ENCODE data around the gene ALDH18A1.
"Not testable (repeated sequence)": the region's sequence is repeated elsewhere in the genome, so short reads cannot be mapped to it uniquely, and the experiment has no call there.

The ALDH18A1 gene

DNA sequence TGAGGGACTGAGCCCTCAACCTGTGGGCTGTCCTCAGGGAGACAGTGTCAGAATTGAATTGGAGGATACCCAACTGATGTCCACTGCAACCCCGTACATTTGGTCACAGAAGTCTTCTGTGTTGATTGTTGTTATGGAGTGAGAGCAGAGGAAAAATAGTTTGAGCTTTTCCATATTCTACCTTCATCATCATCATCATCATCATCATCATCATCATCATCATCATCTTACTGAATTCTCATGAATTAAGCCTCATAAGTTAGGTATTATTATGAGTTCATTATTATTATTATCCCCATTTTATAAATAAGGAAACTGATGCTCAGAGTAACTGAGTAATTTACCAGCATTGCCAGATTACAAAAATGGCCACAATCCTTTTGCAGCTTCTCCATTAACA, 8.4 kb downstream of the ALDH18A1 start:
- no peak for DNase-seq

DNA sequence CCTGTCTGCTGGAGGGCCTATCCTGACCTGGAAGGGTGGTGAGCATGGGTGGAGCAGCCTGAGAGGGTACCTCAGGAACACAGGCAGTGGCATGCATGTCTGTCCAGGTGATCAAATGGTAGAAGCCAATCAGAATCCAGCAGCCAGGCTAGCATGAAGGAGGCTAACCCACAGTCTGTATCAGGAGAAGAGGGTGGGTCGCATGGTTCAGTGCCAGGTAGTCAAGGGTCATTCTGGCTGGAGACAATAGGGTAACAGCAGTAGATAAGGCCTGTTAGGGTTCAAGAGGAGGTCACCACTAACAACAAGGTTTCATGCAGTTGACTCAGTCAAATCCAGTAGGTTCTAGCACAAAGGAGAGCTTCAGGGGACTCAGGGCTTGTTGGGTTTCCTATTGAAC, 10.4 kb downstream of the ALDH18A1 start:
- DNase-seq = no peak

DNA sequence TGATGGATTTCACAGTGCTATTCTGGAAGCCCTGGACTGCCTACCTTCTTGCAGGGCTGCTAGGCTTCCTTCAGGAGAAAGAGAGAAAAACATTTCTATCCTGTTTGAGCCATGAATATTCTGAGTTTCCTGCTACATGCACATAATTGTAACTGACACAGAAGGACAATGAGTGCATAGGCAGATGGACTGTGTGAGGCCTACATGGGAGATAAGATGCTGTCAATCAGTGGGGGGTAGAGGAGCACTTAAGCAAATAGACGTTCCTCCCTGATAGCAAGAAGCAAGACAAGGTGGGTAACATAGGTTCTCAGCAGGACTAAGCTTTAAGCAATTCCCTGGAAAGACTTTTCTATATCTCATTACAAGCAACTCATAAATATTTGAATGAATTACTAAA, 11.6 kb downstream of the ALDH18A1 start:
- DNase-seq = no peak

DNA sequence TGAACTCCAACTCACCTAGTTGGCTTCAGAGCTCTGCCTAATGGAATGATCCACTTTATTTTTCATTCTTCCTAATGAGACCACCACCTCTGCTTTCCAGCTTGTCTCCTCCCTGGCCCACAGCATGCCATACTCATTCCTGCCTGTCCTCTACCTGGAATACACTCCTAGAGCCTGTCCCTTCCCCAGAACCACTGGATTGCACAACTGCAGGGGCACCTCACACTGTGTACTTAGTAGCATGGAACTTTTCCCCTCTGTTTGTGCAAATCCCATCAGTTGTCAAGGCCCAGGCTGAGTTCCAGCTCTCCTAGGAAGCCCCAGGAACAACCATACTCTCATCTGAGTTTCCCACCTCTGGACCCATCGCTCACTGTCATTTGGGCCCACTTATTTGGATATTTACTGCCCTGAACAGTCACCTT, 15.6 kb downstream of the ALDH18A1 start:
- DNase-seq = no peak

DNA sequence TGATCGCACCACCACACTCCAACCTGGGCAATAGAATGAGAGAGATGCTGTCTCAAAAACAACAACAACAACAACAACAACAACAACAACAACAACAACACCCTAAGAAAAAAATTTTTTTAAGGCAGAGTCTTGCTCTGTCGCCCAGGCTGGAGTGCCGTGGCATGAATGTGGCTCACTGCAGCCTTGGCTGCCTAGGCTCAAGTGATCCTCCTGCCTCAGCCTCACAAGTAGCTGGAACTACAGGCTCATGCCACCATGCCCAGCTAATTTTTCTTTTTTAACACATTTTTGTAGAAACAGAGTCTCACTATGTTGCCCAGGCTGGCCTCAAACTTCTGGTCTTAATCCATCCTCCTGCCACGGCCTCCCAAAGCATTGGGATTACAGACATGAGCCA, 18.6 kb downstream of the ALDH18A1 start:
- DNase-seq = no peak

- no peak for DNase-seq
Observed at GRCh38 chr10:95637140-95637539, 19.4 kb downstream of the ALDH18A1 start.

- DNase-seq = no peak
Observed at GRCh38 chr10:95635319-95635733, 21.2 kb downstream of the ALDH18A1 start.

DNA sequence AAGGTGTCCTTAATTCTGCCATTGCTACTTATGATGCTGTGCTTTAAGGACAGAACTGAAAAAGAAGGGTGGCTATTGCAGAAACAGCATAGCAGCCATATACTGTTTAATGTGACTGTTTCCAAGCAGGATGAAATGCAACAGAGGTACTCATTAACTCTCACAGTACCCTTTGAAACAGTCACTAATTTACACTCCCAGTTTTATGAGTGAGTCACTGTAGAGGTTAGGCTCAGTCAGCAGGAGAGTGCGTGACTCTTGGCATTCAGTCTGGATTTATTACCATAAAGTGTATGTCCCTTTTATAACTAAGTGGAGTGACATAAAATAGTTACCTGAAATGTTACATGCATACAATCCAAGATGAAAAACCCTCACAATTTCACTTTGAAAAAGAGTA, 27.7 kb downstream of the ALDH18A1 start:
- no peak for DNase-seq

GRCh38 chr10:95626500-95626899, 30.0 kb downstream of the ALDH18A1 start:
- DNase-seq = no peak

DNA sequence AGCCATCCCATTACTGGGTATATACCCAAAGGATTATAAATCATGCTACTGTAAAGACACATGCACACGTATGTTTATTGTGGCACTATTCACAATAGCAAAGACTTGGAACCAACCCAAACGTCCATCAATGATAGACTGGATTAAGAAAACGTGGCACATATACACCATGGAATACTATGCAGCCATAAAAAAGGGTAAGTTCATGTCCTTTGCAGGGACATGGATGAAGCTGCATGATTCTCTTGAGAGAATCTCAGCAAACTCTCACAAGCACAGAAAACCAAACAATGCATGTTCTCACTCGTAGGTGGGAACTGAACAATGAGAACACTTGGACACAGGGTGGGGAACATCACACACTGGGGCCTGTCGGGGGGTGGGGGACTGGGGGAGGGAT, 36.1 kb downstream of the ALDH18A1 start:
- DNase-seq = not testable (repeated sequence)

DNA sequence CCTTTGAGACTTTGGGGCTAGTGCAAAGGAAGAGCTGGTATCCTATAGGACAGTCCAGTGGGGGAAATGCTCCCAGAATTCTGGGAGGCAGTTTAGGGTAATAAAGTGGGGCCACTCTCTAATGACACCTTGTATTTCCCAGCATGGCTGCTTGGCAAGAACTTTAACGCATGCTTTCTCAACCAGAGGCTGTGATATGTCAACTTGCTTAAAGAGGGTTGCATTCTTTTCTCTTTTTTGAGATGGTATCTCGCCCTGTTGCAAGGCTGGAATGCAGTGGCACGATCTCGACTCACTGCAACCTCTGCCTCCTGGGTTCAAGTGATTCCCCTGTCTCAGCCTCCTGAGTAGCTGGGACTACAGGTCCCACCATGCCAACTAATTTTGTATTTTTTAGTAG, 38.4 kb downstream of the ALDH18A1 start:
- no peak for DNase-seq

GRCh38 chr10:95616446-95616845, 40.1 kb downstream of the ALDH18A1 start:
- no peak for DNase-seq

DNA sequence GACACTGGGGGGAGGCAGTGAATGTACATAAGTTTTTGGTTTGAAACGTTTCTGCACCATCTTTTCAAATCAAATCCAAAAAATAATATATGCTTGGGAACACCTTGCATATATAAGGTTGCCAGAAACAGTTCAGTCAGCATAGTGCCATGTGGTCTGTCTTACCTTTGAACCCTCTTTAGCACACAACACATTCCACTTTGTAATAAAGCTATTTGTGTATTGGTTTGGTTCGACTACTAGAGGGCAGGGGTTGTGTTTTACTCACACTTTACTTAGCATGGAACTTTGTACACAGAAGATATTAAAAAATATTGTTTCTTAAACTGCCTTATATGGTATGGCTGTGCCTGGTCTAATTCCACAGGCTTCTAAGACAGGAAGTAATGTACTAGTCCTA, 43.2 kb downstream of the ALDH18A1 start:
- DNase-seq = no peak

DNA sequence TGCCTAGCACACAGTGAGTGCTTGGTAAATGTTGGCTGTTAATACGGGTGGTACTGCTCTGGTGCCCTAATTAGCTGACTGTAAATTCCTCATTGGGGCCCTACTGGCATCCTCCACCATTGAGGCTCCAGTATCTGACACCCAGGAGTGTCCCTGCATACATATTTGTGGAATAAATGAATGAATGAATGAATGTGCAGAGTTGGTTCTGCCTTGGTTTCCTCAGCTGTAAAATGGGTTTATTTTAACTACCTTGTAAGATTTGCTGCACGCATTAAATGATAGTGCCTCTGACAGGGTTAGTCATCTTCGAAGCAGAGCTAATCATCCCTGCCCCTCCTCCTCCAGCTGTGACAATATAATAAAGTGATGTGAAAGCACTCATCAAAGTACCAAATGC, 45.8 kb downstream of the ALDH18A1 start:
- DNase-seq = no peak

DNA sequence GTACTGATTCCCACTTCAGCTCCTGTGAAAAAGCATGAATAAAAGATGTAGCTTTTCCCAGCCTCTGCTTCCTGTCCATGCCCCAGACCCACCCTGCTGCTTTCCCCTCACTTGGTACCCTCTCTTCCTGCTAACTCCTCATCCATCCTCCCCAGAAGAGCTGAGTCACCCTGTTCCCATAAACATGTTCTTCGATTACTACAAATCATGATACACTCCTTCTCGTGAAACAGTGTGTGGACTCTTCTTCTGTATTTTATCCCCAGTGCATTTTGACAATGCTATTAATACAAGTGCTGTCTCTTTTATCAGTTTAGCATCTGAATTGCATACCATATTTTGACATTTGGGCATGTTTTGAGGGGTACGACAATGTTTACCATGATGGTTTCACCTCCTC, 49.6 kb downstream of the ALDH18A1 start:
- DNase-seq = no peak

GRCh38 chr10:95605163-95605562, 51.3 kb downstream of the ALDH18A1 start:
- no peak for DNase-seq

DNA sequence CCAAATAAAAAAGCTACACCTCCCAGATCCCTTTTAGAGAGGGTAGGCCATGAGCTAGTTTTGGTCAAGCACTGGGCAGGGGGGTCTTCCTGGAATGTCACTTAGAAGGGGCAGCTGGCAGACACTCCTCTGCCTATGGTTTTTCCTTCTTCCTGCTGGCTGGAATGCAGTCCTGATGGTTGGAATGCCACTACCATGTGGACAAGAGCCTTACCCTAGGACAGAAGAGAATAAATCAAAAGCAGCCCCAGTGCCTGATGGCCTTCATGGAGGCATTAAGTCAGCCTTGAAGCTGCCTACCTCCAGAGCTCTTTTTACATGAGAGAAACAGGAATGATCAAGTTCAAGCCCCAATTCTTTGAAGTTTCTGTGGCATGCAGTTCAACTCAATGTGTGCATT, 51.9 kb downstream of the ALDH18A1 start:
- DNase-seq = no peak

GRCh38 chr10:95602382-95602781, 54.1 kb downstream of the ALDH18A1 start:
- DNase-seq = no peak

GRCh38 chr10:95601116-95601719, 55.3 kb downstream of the ALDH18A1 start:
- no peak for DNase-seq

DNA sequence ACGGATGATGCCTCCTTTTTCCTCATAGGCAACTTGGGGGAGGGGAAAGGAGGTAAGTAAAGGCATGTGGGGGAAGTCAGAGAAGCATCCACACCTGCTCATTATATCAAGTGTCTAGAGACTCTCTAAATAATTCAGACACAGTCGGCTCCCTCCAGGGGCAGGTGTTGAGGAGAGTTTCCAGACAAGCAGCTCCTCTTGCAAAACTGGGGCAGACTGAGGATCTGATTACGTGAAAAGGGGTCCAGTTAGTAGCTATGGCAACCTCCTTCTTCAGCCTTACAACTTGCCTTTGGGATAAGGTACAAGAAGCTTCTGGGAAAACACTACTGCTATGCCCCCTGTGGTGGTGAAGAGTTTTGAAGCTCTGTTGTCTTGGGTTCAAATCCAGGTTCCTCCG, 56.4 kb downstream of the ALDH18A1 start:
- no peak for DNase-seq

DNA sequence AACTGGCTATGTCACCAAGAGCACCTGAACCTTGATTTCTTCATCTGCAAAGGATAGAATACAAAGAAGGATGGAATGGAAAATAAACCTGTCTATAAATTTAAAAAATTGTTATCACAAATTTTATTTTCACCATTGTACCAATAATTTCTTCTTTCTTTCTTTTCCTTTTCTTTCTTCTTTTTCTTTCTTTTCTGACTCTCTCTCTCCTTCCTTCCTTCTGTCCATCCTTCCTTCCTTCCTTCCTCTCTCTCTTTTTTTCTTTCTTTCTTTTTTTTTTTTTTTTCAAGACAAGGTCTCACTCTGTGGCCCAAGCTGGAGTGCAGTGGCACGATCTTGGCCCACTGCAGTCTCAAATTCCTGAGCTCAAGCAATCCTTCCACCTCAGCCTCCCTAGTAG, 58.7 kb downstream of the ALDH18A1 start:
- no peak for DNase-seq

DNA sequence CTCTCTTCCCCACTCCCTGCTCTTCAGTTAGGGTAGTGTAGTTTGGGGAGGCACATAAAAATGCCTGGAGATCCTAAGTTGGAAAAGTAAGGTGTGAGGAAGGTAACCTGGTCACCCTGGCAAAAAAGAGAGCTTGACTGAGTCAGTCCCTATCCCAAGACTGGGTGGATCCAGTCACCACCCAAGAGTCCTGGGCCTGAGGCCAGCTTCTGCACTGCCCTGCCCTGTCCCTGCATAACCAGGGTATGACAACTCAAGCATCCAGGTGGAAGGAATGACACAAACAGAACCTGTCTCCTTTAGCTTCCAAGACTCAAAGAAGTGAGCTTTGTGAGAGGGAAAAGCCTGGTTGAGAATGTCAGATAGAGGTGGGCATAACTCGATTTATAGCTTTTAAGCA, 68.5 kb downstream of the ALDH18A1 start:
- DNase-seq = no peak

DNA sequence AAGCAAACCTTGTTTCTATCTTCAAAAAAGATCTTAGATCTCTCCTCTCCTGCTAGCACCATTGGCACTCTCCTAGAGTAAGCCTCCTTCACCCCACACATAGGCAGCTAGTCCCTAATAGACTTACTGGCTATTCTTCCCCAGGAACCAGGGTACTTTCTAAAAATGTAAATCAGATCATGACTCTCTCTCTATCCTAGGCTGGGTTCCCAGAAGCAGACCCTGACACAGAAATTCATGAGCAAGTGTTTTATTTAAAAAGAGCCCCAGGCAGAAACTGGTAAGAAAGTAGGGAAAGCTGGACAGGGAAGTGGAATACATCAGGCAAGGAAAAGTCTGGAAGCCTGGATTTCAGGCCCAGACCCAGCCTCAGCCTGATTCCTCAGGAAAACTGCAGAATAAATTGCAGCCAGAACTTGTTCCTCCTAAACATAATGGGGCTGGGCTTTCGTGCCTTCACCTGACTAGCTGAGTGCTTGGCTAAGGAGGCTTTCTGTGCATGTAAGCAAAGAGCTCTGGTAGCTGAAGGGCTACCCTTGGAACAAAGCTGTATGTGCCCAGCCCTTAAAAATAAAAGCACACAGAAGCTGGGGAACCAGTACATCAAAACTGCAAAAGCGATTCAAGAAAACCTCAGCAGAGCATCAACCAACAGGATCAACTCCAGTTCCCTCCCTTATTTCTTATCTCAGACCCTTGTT, 76.5 kb downstream of the ALDH18A1 start:
- no peak for DNase-seq

- DNase-seq = no peak
Observed at GRCh38 chr10:95579292-95579691, 77.2 kb downstream of the ALDH18A1 start.

- DNase-seq = no peak
Observed at GRCh38 chr10:95578619-95579018, 77.9 kb downstream of the ALDH18A1 start.

Measured in stimulated activated naive CD4-positive, alpha-beta T cell treated with Interleukin-2 at 50 U/mL for 16 hours (primary cell).